Natural killer cell (primary cell): ENCODE results near the gene DNAH6. TPM values are rescaled to one million over a fixed set of nuclear protein-coding genes. Genes with fewer than 3 reads are reported as not detected.

ENCODE experiments used
- ATAC-seq, 3 donors: fragments of 150-1000 bp in 2 of 3; fragments of 200-7000 bp in 1 of 3; cut with Tn5 transposase; 1 replicate in 1 of 3; 2 replicates in 2 of 3; pipeline ENCODE4 v1.10.0; 2021; ENCODE audit warnings: mild to moderate bottlenecking in 2 of 3, moderate library complexity in 2 of 3
- DNase-seq, 2 donors: peaks; one replicate each; pipeline versions ENCODE4 v3.0.0 to v3.0.0-alpha.2; 2013 to 2021; ENCODE audit warnings: mixed read lengths in 1 of 2
- H3K27ac ChIP-seq: one replicate; pipeline ENCODE4 v1.5.1; 2013; ENCODE audit warnings: mild to moderate bottlenecking, low read length
- H3K27me3 ChIP-seq: one replicate; pipeline ENCODE4 v1.6.1; 2013; ENCODE audit warnings: low read length; ENCODE audit not compliant: control insufficient read depth, insufficient read depth
- H3K36me3 ChIP-seq: one replicate; pipeline ENCODE4 v1.6.1; 2013; ENCODE audit warnings: low read length; ENCODE audit not compliant: control insufficient read depth, insufficient read depth
- H3K4me1 ChIP-seq: one replicate; pipeline ENCODE4 v1.6.1; 2013; ENCODE audit warnings: low read length; ENCODE audit not compliant: control insufficient read depth, insufficient read depth
- H3K4me3 ChIP-seq: one replicate; pipeline ENCODE4 v1.5.1; 2013; ENCODE audit warnings: low read length
- H3K9me3 ChIP-seq: one replicate; pipeline ENCODE4 v1.6.1; 2013; ENCODE audit warnings: low read length; ENCODE audit not compliant: control insufficient read depth, insufficient read depth
- H3K27ac Mint-ChIP-seq, 2 donors: one replicate each; pipeline ENCODE4 v1.8.0; 2022; ENCODE audit warnings: mild to moderate bottlenecking in 2 of 2, mixed read lengths in 2 of 2, moderate library complexity in 1 of 2
- H3K27me3 Mint-ChIP-seq, 2 donors: one replicate each; pipeline ENCODE4 v1.8.0; 2022; ENCODE audit warnings: low read depth in 2 of 2, mixed read lengths in 2 of 2
- H3K36me3 Mint-ChIP-seq: one replicate; pipeline ENCODE4 v1.8.0; 2022; ENCODE audit warnings: mixed read lengths
- H3K4me1 Mint-ChIP-seq, 2 donors: one replicate each; pipeline ENCODE4 v1.8.0; 2022; ENCODE audit warnings: mixed read lengths in 2 of 2
- H3K4me3 Mint-ChIP-seq: one replicate; pipeline ENCODE4 v1.8.0; 2022; ENCODE audit warnings: mild to moderate bottlenecking, moderate library complexity, mixed read lengths
- H3K9me3 Mint-ChIP-seq, 2 donors: one replicate each; pipeline ENCODE4 v1.8.0; 2022; ENCODE audit warnings: mixed read lengths in 2 of 2
- WGBS: methylation state at CpG from one replicate; pipeline ENCODE4 v1.1.7; 2013; ENCODE audit warnings: missing lambda C conversion rate; ENCODE audit not compliant: insufficient coverage; 5-methylcytosine and 5-hydroxymethylcytosine counted together
- intact Hi-C: fragments of 100-400 bp; cut with micrococcal nuclease; formaldehyde crosslinking; loops from one replicate; pipeline ENCODE4 v1.14.2; 2022
- total RNA-seq, 4 donors: library from RNA; stranded (reverse); fragments of 120-200 nt in 1 of 4; gene quantifications; one replicate each; pipeline versions ENCODE4 v1.2.3 to v1.2.4, GENCODE V29; 2013 to 2022
- TF ChIP-seq, protein P1 (sequence below): fragments of 200-600 bp; IDR thresholded peaks from one replicate; pipeline ENCODE4 v1.8.0; 2022; ENCODE audit warnings: antibody characterized with exemption

The DNAH6 gene
- total RNA-seq, 3 donors from 2014 or later (not counting 1 experiment from before 2014, with no cell fraction given), result 0.05 to 0.60 (median 0.32) TPM

DNA sequence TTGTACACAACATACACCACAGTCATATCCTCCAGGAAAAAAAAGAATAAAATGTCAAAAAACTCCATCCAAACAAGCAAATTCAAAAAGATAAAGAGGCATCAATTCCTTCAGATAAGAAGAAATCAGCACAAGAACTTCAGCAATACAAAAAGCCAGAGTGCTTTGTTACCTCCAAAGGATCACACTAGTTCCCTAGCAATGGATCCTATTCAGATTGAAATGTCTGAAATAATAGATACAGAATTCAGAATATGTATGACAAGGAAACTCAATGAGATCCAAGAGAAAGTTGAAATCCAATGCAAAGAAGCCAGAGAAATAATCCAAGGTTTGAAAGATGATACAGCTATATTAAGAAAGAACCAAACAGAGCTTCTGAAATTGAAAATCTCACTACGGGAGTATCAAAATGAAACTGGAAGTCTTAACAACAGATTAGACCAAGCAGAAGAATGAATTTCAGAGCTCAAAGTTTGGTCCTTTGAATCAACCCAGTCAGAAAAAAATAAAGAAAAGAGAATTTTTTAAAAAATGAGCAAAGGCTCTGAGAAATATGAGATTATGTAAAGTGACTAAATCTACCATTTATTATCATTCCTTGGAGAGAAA is 284.0 kb downstream of the DNAH6 start:
- Mint-ChIP-seq H3K27me3 (no peaks in the 10 kb centered on the region), H3K36me3 (peaks cover 14% of the 10 kb centered on the region), H3K27ac (peak overlapping the region in 1 of 2 donors; percentile 47), H3K4me3 (peak overlapping the region; percentile 36), H3K9me3 (peaks cover 0 to 4% of the 10 kb centered on the region in 2 donors), H3K4me1 (peaks cover 11 to 21% of the 10 kb centered on the region in 2 donors)
- intact Hi-C loops, result no loop called here
- H3K9me3 ChIP-seq, result peaks cover 5% of the 10 kb centered on the region
- no peaks in the 10 kb centered on the region for H3K36me3 ChIP-seq
- DNase-seq, result no peak
- H3K27me3 ChIP-seq, result no peaks in the 10 kb centered on the region
- WGBS, result 40% methylated on average over 1 of the region's 1 CpG
- TF ChIP-seq, protein P1, sequence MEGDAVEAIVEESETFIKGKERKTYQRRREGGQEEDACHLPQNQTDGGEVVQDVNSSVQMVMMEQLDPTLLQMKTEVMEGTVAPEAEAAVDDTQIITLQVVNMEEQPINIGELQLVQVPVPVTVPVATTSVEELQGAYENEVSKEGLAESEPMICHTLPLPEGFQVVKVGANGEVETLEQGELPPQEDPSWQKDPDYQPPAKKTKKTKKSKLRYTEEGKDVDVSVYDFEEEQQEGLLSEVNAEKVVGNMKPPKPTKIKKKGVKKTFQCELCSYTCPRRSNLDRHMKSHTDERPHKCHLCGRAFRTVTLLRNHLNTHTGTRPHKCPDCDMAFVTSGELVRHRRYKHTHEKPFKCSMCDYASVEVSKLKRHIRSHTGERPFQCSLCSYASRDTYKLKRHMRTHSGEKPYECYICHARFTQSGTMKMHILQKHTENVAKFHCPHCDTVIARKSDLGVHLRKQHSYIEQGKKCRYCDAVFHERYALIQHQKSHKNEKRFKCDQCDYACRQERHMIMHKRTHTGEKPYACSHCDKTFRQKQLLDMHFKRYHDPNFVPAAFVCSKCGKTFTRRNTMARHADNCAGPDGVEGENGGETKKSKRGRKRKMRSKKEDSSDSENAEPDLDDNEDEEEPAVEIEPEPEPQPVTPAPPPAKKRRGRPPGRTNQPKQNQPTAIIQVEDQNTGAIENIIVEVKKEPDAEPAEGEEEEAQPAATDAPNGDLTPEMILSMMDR, result no peak
- H3K27ac ChIP-seq, result no peak overlapping the region
- no peak for ATAC-seq
- H3K4me3 ChIP-seq, result no peak overlapping the region
- no peaks in the 10 kb centered on the region for H3K4me1 ChIP-seq

DNA sequence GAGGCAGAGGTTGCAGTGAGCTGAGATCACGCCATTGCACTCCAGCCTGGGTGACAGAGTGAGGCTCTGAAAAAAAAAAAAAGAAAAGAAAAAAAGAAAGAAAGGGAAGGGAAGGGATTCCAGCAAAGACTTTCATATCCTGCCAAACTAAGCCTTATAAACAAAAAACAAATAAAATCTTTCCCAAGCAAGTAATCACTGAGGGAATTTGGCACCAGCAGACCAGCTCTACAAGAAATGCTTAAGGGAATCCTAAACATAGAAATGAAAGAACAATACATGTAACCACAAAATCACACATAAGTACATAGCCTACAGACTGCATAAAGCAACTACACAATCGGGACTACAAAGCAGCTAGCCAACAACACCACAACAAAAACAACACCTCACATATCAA is 285.5 kb downstream of the DNAH6 start:
- no peak for DNase-seq
- H3K36me3 Mint-ChIP-seq, result peaks cover 14% of the 10 kb centered on the region
- Histone ChIP-seq H3K9me3 (peaks cover 5% of the 10 kb centered on the region), H3K27me3 (no peaks in the 10 kb centered on the region), H3K36me3 (no peaks in the 10 kb centered on the region), H3K27ac (no peak overlapping the region), H3K4me1 (no peaks in the 10 kb centered on the region), H3K4me3 (no peak overlapping the region)
- TF ChIP-seq, protein P1, result no peak
- H3K9me3 Mint-ChIP-seq, result peaks cover 0 to 4% of the 10 kb centered on the region in 2 donors
- no peak for ATAC-seq
- H3K4me1 Mint-ChIP-seq, result peaks cover 11 to 21% of the 10 kb centered on the region in 2 donors
- intact Hi-C loops, result no loop called here
- no peaks in the 10 kb centered on the region for H3K27me3 Mint-ChIP-seq
- H3K27ac Mint-ChIP-seq, result no peak overlapping the region
- no peak overlapping the region for H3K4me3 Mint-ChIP-seq
- 83% methylated on average over 2 of the region's 2 CpGs for WGBS

DNA sequence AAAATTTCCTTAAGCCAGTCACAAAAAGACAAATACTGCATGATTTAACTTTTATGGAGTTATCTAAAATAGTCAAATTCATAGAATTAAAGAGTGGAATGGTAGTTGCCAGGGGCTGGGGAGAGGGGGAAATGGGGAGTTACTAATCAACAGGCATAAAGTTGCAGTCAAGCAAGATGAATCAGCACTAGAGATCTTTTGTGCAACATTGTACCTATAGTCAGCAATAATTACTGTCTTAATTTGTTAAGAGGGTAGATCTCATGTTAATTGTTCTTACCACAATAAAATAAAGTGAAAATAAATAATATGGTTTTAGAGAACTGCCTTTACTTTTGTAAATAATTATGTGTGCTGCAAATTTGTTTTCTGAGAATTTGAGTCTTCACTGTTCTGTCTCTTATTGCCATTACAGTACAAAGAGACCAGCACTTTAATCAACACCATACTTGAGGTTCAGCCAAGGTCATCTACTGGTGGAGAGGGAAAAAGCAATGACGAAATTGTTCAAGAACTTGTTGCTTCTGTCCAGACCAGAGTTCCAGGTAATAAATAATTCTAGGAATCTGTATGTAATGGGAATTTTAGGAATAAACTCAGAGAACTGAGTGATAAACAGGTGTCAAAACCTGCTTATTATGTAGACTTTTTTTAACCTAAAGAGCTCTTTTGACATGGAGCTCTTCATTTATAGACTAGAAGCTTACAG is 289.1 kb downstream of the DNAH6 start:
- Mint-ChIP-seq H3K27ac (no peak overlapping the region), H3K36me3 (peaks cover 14% of the 10 kb centered on the region), H3K27me3 (no peaks in the 10 kb centered on the region), H3K4me1 (peaks cover 24 to 30% of the 10 kb centered on the region in 2 donors), H3K9me3 (peaks cover 0 to 4% of the 10 kb centered on the region in 2 donors), H3K4me3 (no peak overlapping the region)
- Histone ChIP-seq H3K36me3 (no peaks in the 10 kb centered on the region), H3K4me1 (no peaks in the 10 kb centered on the region), H3K27ac (no peak overlapping the region), H3K4me3 (no peak overlapping the region), H3K27me3 (no peaks in the 10 kb centered on the region), H3K9me3 (peaks cover 5% of the 10 kb centered on the region)
- no peak for DNase-seq
- no peak for ATAC-seq
- TF ChIP-seq, protein P1, result no peak
- 80% methylated on average over 1 of the region's 1 CpG for WGBS
- intact Hi-C loops, result no loop called here
